G401.6 (cell line): ENCODE results near the gene BBS1.
"Not testable (repeated sequence)": the region's sequence is repeated elsewhere in the genome, so short reads cannot be mapped to it uniquely, and the experiment has no call there.

Experiments used
- FAIRE-seq: peaks from 2 replicates; lab custom pipeline; 2012; peaks lifted over from hg19 to GRCh38; lab: Jason Lieb, UNC

Gene BBS1

GRCh38 chr11:66579017-66579606 is 68.7 kb downstream of the BBS1 start:
- no peak for FAIRE-seq

GRCh38 chr11:66580803-66581202 is 70.4 kb downstream of the BBS1 start:
- no peak for FAIRE-seq

- FAIRE-seq: no peak
Observed at GRCh38 chr11:66581261-66581660, 70.8 kb downstream of the BBS1 start.

GRCh38 chr11:66582565-66583147 is 72.2 kb downstream of the BBS1 start:
- not testable (repeated sequence) for FAIRE-seq
